Measurements from ENCODE around the gene FMN1.

Gene FMN1

GRCh38 chr15:32778391-32779176 lies 415.9 kb downstream of the FMN1 start:
- no peak for DNase-seq (ENCODE audit: low read depth in 2 of 2)

- DNase-seq (ENCODE audit: low read depth in 2 of 2), result no peak
Observed at GRCh38 chr15:32775103-32775502, 419.4 kb downstream of the FMN1 start.

DNA sequence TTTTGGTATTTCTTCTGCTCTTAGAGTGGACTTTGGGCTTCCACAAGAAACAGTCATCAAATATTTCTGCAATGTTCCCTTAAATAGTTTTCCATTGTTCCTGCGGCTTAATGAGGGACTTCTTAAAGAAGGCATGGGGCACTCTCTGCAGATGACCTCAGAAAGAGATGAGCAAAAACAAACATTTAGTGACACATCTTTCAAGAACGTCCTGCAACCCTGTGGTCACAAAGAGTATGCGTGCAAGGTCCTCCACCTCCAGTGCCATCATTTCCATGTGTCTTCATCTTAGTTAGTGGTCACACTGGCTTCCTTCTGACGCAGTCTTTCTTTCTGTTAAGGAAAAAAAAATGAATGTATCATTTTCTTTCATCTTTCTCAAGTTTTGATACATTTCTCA lies 420.5 kb downstream of the FMN1 start:
- DNase-seq (ENCODE audit: low read depth in 2 of 2), result no peak

GRCh38 chr15:32767236-32767635 lies 427.3 kb downstream of the FMN1 start:
- DNase-seq (ENCODE audit: low read depth in 2 of 2), result no peak

DNA sequence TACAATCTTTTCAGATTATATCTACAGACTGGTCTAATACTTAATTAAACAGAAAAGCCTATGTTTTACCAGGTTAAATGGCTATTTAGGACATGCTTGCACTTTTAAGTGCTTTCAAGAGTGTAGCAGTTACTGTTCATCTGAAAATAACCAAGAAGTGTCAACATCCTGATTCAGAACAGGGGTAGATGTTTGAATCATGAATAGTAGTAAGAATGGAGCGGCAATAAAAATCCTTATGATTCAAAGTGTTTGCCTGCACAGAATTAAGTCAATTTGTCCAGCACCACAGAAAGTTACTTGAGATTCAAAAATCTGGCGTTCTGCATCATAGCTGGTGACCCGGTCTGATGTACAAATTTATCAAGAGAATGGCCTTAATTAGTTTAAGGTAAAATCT lies 428.4 kb downstream of the FMN1 start:
- DNase-seq (ENCODE audit: low read depth in 2 of 2), result no peak

GRCh38 chr15:32765236-32765635 lies 429.3 kb downstream of the FMN1 start:
- DNase-seq (ENCODE audit: low read depth in 2 of 2), result no peak

DNA sequence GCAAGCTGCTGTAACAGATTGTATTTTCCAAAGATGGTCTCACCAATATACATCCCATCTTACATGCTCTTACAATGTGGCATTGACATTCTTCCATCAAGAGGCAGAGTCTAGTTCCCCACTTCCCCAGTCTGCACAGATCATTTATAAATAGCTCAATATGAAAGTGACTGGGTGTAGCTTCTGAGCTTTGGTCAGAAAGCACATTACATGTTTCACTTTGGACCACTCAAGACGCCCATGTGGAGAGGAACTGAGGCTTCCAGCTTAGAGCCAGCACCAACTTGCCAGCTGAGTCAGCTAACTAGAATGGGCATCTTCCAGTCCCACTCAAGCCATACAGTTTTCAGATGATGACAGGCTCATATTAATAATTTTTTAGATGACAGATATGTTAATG lies 431.2 kb downstream of the FMN1 start:
- DNase-seq (ENCODE audit: low read depth in 2 of 2), result no peak

DNA sequence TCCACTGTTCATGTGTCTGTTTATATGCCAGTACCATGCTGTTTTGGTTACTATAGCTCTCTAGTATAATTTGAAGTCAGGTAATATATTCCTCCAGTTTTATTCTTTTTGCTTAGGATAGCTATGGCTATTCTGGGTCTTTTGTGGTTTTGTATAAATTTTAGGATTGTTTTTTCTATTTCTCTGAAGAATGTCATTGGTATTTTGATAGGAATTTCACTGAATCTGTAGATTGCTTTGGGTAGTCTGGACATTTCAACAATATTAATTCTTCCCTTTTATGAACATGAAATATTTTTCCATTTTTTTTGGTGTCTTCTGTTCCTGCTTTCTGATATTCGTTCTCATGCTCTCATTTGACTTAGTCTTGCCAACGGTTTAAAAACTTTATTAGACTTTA lies 437.1 kb downstream of the FMN1 start:
- no peak for DNase-seq (ENCODE audit: low read depth in 2 of 2)

GRCh38 chr15:32750979-32751378 lies 443.5 kb downstream of the FMN1 start:
- no peak for DNase-seq (ENCODE audit: low read depth in 2 of 2)

DNA sequence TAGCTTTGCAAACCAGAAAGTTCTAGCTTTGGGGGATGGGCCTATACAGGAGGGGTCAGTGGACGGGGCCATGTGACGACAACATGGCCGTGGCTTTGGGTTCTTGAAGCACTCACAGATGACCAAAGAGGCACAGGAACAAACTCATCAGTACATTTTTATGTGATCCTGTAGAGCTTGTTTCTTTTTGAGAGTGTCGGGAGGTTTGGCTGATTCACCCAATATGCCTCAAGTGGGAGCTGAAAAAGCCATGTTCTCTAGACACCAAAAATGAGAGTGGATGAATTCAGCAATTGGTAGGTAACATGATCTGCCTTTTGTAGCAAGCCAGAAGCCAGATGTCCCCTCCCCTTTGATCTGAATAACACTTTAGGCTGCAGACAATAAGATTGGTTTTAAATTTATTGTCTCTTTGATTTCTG lies 446.6 kb downstream of the FMN1 start:
- no peak for DNase-seq (ENCODE audit: low read depth in 2 of 2)

DNA sequence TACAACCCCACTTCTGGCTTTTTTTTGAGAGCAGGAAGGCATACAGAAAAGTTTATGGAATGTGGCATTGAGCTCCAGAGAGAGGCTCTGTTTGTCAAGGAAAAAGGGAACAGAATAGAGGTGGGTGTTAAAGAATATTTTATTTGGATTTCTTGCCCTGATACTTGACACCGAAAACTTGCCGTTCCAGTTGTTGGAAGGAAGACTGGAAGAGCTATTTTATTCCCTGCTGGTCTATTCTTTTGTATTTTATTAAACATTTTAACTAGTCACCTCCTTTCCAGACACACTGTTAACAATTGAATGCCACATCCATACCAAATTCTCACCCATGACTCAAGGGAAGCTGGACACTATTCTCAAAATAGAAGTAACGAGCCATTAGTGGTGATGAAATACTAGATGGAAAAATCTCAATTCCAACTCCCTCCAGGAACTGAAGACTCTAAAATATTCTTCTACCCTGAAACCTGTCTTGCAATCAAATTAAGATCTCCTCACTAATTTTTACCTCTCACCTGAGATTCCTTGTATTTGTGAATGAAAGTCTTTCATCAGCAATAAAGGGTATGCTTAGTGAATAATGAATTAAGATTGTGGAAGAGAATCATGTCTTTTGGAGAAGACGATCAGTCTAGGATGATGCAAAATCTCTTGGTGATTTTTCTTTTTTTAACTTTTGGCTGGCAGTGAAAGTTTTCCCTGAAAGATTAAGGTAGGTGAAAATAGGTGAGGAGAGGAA lies 448.2 kb downstream of the FMN1 start:
- no peak for DNase-seq (ENCODE audit: low read depth in 2 of 2)

DNA sequence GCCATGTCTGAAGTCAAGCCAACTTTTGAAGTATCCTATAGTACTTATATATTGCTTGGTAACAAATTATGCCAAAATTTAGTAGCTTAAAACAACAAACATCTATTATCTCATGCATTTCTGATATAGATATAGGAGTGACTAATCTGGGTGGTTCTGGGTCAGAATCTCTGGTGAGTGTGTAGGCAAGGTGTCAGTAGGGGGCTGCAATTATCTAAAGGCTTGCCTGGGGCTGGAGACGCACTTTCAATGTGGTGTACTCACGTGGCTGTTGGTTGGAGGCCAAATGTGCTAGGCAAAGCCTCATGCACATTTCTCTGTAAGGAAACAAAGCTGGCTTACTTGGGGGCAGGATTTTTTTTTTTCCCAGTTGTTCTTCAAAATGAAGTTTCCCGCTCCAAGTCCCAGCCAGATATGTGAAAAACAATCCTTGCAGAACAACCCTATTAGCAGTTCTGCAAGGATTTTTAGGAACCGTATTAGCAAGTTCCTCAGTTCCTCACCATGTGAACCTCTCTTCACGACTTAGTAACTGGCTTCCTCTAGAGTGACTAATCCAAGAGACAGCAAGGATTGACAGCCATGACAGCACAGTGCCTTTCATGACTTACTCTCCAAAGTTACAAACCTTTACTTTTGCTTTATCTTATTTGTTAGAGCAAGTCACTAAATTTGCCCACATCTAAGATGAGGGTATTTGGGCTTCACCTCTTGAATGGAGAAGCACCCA lies 450.9 kb downstream of the FMN1 start:
- DNase-seq (ENCODE audit: low read depth in 2 of 2), result no peak

GRCh38 chr15:32739522-32740063 lies 454.9 kb downstream of the FMN1 start:
- no peak for DNase-seq (ENCODE audit: low read depth in 2 of 2)

GRCh38 chr15:32738666-32739065 lies 455.8 kb downstream of the FMN1 start:
- DNase-seq (ENCODE audit: low read depth in 2 of 2), result no peak

DNA sequence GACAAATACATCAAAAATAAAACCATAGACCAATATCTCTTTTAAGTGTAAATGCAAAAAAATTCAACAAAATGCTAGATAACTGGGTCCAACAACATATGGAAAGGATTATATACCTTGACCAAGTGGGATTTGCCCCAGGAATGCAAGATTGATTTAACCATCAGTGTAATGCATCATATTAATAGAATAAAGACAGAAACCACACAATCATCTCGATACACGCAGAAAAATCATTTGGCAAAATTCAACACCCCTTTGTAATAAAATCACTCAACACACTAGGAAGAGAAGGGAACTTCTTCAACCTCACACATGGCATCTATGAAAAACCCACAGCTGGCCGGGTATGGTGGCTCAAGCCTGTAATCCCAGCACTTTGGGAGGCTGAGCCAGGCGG lies 457.2 kb downstream of the FMN1 start:
- DNase-seq (ENCODE audit: low read depth in 2 of 2), result no peak

DNA sequence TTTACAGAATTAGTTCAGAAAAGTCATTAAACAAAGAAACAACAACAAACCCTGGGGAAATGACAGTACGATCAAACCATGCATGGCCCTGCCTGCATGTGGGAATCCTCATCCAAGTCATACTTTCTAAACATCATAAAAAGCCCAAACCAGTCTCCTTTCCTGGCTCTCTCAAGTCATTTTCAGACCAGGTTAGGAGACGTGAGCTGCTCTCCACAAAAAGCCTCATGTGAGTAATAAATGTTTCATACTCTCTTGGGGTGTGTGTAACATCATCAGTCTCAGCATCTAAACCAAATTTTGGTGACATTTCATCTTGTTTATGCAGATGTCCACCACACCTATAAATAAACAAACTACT lies 457.8 kb downstream of the FMN1 start:
- no peak for DNase-seq (ENCODE audit: low read depth in 2 of 2)

DNA sequence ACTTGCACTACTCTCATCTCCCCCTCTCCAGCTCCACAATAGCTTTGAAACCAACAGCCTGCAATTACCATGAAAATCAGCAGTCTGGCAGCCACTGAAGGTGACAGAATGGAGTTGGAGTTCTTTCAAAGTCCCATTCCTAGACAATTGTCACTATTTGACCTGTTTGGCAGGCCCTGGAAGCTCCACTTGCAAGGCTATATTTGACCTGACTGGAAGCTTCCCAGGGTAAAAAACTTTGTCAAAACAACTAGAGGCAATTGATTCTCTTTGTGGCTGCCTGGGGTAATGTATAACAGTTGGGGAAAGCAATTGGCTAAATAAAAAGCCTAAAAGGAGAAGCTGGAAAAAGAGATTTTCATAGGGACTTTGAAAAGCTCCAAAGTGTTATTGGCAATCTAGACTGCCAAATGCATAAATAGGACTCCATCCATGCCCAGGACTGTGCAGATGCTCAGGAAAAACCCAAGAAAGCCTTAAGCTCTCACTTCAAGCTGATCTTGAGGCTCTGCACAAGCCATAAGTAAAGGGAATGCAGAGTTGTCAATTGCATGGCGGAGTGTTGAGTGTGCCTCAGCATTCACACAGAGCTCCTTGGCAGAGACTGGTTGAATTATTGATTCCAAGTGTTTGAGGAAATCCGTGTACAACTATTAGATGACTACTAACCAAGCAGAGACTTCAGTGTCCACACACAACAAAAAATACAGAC lies 458.4 kb downstream of the FMN1 start:
- DNase-seq (ENCODE audit: low read depth in 2 of 2), result no peak

GRCh38 chr15:32733281-32733680 lies 461.2 kb downstream of the FMN1 start:
- DNase-seq (ENCODE audit: low read depth in 2 of 2), result no peak

DNA sequence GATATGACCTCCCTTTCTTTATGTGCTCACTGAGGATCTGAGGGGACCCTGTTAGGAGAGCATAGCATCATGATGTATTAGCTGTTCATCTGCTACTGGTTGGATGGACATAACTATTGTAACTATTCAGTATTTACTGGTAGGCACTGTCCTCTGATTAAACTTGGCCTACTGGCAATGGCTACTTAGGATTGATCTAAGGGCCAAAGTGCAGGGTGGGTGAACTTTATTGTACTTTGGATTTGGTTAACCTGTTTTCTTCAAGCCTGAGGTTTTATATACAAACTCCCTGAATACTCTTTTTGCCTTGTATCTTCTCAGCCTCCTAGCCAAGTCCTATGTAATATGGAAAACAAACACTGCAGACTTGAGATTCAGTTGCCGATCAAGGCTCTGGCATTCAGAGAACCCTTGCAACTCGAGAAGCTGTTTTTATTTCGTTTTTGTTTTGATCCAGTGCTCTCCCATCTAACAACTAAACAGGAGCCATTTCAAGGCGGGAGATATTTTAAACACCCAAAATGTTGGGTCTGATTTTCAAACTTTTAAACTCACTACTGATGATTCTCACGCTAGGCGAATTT lies 461.8 kb downstream of the FMN1 start:
- DNase-seq (ENCODE audit: low read depth in 2 of 2), result no peak

DNA sequence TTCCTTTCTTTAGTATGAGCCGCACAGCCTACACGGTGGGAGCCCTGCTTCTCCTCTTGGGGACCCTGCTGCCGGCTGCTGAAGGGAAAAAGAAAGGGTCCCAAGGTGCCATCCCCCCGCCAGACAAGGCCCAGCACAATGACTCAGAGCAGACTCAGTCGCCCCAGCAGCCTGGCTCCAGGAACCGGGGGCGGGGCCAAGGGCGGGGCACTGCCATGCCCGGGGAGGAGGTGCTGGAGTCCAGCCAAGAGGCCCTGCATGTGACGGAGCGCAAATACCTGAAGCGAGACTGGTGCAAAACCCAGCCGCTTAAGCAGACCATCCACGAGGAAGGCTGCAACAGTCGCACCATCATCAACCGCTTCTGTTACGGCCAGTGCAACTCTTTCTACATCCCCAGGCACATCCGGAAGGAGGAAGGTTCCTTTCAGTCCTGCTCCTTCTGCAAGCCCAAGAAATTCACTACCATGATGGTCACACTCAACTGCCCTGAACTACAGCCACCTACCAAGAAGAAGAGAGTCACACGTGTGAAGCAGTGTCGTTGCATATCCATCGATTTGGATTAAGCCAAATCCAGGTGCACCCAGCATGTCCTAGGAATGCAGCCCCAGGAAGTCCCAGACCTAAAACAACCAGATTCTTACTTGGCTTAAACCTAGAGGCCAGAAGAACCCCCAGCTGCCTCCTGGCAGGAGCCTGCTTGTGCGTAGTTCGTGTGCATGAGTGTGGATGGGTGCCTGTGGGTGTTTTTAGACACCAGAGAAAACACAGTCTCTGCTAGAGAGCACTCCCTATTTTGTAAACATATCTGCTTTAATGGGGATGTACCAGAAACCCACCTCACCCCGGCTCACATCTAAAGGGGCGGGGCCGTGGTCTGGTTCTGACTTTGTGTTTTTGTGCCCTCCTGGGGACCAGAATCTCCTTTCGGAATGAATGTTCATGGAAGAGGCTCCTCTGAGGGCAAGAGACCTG lies 463.5 kb downstream of the FMN1 start:
- no peak for DNase-seq (ENCODE audit: low read depth in 2 of 2)
